ENCODE data around the gene DCAF8L2. TPM values are rescaled to one million over a fixed set of nuclear protein-coding genes. Genes with fewer than 3 reads are reported as not detected.

Gene DCAF8L2
- total RNA-seq, 1 experiment from 2014 or later: 7.7 TPM

- no peaks in the 10 kb centered on the region for H3K79me2 ChIP-seq (ENCODE audit: low read depth)
- no peaks in the 10 kb centered on the region for H3K9me3 ChIP-seq (ENCODE audit: insufficient read depth, low read depth)
- ChIA-PET POLR2A (ENCODE audit: unreplicated experiment) (no interaction called here), CTCF (no interaction called here)
- no peaks in the 10 kb centered on the region for H3K9me2 ChIP-seq (ENCODE audit: insufficient read depth)
- no peaks in the 10 kb centered on the region for H3F3A ChIP-seq (ENCODE audit: insufficient read depth, low read depth)
- no peaks in the 10 kb centered on the region for H3K36me3 ChIP-seq (ENCODE audit: low read depth)
- no peaks in the 10 kb centered on the region for H3K27me3 ChIP-seq (ENCODE audit: insufficient read depth, low read depth)
- no peak overlapping the region for H3K4me2 ChIP-seq
- no TSS peak for BruUV-seq (replicated peaks)
- H3K4me3 ChIP-seq: no peak overlapping the region
- TF ChIP-seq EZH2 (IDR thresholded peaks at IDR 0.05; ENCODE audit: low read depth) (no peak), CTCF (conservative IDR thresholded peaks at IDR 0.05) (no peak)
- intact Hi-C loops (cut with micrococcal nuclease; ENCODE audit: unreplicated experiment): no loop called here
- H3K27ac ChIP-seq: no peak overlapping the region
- no peak for DNase-seq
- H2AFZ ChIP-seq: no peak overlapping the region
- H4K20me1 ChIP-seq (ENCODE audit: insufficient read depth): no peaks in the 10 kb centered on the region
- no peaks in the 10 kb centered on the region for H3K4me1 ChIP-seq (replicated peaks; ENCODE audit: insufficient read depth)
Observed at GRCh38 chrX:27633328-27633727, 43.2 kb downstream of the DCAF8L2 start.

- no peak for TF ChIP-seq CTCF (conservative IDR thresholded peaks at IDR 0.05)
- TF ChIP-seq EZH2 (IDR thresholded peaks at IDR 0.05; ENCODE audit: low read depth): no peak
- intact Hi-C loops (cut with micrococcal nuclease; ENCODE audit: unreplicated experiment): no loop called here
- Histone ChIP-seq H3K79me2 (ENCODE audit: low read depth) (no peaks in the 10 kb centered on the region), H2AFZ (no peak overlapping the region), H3K9me2 (ENCODE audit: insufficient read depth) (no peaks in the 10 kb centered on the region), H3K27ac (no peak overlapping the region), H3K9me3 (ENCODE audit: insufficient read depth, low read depth) (no peaks in the 10 kb centered on the region), H3K27me3 (ENCODE audit: insufficient read depth, low read depth) (no peaks in the 10 kb centered on the region), H3K4me2 (no peak overlapping the region), H4K20me1 (ENCODE audit: insufficient read depth) (no peaks in the 10 kb centered on the region), H3K4me3 (no peak overlapping the region), H3K4me1 (replicated peaks; ENCODE audit: insufficient read depth) (no peaks in the 10 kb centered on the region), H3K36me3 (ENCODE audit: low read depth) (no peaks in the 10 kb centered on the region), H3F3A (ENCODE audit: insufficient read depth, low read depth) (no peaks in the 10 kb centered on the region)
- no TSS peak for BruUV-seq (replicated peaks)
- ChIA-PET CTCF (no interaction called here), POLR2A (ENCODE audit: unreplicated experiment) (interaction anchor here (0.6 kb wide), 1 partner anchor 574 kb away, joined by 6 read pairs; no protein-coding TSS in a partner anchor)
- no peak for DNase-seq
Observed at GRCh38 chrX:27656581-27656980, 66.4 kb downstream of the DCAF8L2 start.

GRCh38 chrX:27660878-27661277 is 70.7 kb downstream of the DCAF8L2 start:
- POLR2A ChIA-PET (ENCODE audit: unreplicated experiment): no interaction called here
- Histone ChIP-seq H3K4me2 (no peak overlapping the region), H3K27me3 (ENCODE audit: insufficient read depth, low read depth) (no peaks in the 10 kb centered on the region), H2AFZ (no peak overlapping the region), H4K20me1 (ENCODE audit: insufficient read depth) (no peaks in the 10 kb centered on the region), H3K27ac (no peak overlapping the region), H3K36me3 (ENCODE audit: low read depth) (no peaks in the 10 kb centered on the region), H3F3A (ENCODE audit: insufficient read depth, low read depth) (no peaks in the 10 kb centered on the region), H3K4me1 (replicated peaks; ENCODE audit: insufficient read depth) (no peaks in the 10 kb centered on the region), H3K79me2 (ENCODE audit: low read depth) (no peaks in the 10 kb centered on the region), H3K9me3 (ENCODE audit: insufficient read depth, low read depth) (no peaks in the 10 kb centered on the region), H3K9me2 (ENCODE audit: insufficient read depth) (no peaks in the 10 kb centered on the region), H3K4me3 (no peak overlapping the region)
- TF ChIP-seq CTCF (conservative IDR thresholded peaks at IDR 0.05) (no peak), EZH2 (IDR thresholded peaks at IDR 0.05; ENCODE audit: low read depth) (no peak)
- BruUV-seq (replicated peaks): no TSS peak
- no peak for DNase-seq
- intact Hi-C loops (cut with micrococcal nuclease; ENCODE audit: unreplicated experiment): no loop called here
- CTCF ChIA-PET: no interaction called here

Data from PC-9 (cell line).